ENCODE measurements around the gene PDGFRB. TPM values are rescaled to one million over a fixed set of nuclear protein-coding genes. Genes with fewer than 3 reads are reported as not detected.

The PDGFRB gene
- total RNA-seq (ENCODE audit: unreplicated experiment): 2.9 TPM
- long read RNA-seq: 0 reads

DNA sequence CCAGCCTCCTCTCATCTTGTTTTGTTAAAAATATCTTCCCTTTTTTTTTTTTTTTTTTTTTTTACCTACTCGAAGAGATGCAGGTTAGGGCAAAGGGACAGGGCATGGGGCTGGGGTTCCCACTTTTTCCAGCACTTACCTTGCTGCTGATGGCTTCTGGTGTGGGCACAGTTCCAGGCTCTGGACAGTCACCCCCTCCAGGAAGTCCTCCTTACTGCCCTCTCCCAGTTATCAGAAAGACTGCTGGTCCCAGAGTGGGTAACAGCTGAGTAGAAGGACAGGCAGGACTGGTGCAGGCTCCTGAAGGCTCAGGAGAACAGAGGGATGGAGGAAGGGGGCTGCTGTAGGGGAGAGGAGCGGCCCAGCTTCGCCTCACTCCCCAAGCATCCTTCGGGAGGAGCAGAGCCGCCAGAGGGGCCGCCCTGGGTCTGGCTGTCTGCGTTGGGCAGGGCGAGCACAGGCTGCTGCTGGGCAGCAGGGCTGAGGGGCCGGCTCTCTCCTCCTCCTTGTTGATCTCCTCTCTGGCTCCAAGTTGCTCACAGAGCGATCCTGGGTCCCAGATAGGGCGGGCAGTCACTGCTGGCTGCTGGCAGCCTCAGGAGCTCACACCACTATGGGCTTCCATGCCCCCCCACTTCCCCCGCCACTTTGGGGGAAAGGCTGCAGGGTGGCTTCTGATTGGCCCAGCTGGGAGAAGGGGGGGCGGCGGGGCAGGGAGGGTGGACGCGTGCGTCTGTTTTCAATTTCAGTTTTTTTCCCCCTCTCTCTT is at the start of gene PDGFRB:
Gene PDGFRB, minus strand, starts transcription at position 588 of the 769 bp plus-strand sequence. CDS start 18,798 bp downstream, outside the sequence.
- TF ChIP-seq, protein P1, sequence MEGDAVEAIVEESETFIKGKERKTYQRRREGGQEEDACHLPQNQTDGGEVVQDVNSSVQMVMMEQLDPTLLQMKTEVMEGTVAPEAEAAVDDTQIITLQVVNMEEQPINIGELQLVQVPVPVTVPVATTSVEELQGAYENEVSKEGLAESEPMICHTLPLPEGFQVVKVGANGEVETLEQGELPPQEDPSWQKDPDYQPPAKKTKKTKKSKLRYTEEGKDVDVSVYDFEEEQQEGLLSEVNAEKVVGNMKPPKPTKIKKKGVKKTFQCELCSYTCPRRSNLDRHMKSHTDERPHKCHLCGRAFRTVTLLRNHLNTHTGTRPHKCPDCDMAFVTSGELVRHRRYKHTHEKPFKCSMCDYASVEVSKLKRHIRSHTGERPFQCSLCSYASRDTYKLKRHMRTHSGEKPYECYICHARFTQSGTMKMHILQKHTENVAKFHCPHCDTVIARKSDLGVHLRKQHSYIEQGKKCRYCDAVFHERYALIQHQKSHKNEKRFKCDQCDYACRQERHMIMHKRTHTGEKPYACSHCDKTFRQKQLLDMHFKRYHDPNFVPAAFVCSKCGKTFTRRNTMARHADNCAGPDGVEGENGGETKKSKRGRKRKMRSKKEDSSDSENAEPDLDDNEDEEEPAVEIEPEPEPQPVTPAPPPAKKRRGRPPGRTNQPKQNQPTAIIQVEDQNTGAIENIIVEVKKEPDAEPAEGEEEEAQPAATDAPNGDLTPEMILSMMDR (IDR thresholded peaks at IDR 0.05; ENCODE audit: partially characterized antibody, unreplicated experiment): no peak
- Mint-ChIP-seq H3K4me3 (ENCODE audit: unreplicated experiment) (peak within 1 kb of the TSS; percentile 46), H3K27me3 (ENCODE audit: unreplicated experiment) (peaks cover 13% of the 10 kb centered on the region), H3K27ac (ENCODE audit: unreplicated experiment) (no peak within 1 kb of the TSS), H3K36me3 (ENCODE audit: unreplicated experiment) (no peaks in the 10 kb centered on the region), H3K4me1 (ENCODE audit: low read depth, unreplicated experiment) (peaks cover 22% of the 10 kb centered on the region), H3K9me3 (ENCODE audit: unreplicated experiment) (peaks cover 12% of the 10 kb centered on the region)
- peak; percentile 60 for DNase-seq

GRCh38 chr5:150204590-150204960 is 48.9 kb upstream of the PDGFRB start:
- peaks cover 7% of the 10 kb centered on the region for H3K27me3 Mint-ChIP-seq (ENCODE audit: unreplicated experiment)

GRCh38 chr5:150203832-150204589 is 48.4 kb upstream of the PDGFRB start:
- H3K27me3 Mint-ChIP-seq (ENCODE audit: unreplicated experiment): peaks cover 7% of the 10 kb centered on the region
- TF ChIP-seq, protein P1 (IDR thresholded peaks at IDR 0.05; ENCODE audit: partially characterized antibody, unreplicated experiment): no peak
- no peak overlapping the region for H3K27ac Mint-ChIP-seq (ENCODE audit: unreplicated experiment)
- H3K36me3 Mint-ChIP-seq (ENCODE audit: unreplicated experiment): no peaks in the 10 kb centered on the region
- peaks cover 5% of the 10 kb centered on the region for H3K9me3 Mint-ChIP-seq (ENCODE audit: unreplicated experiment)
- H3K4me1 Mint-ChIP-seq (ENCODE audit: low read depth, unreplicated experiment): no peaks in the 10 kb centered on the region
- H3K4me3 Mint-ChIP-seq (ENCODE audit: unreplicated experiment): no peak overlapping the region
- no peak for DNase-seq

More at GRCh38 chr5:150204590-150204960, 48.9 kb upstream of the PDGFRB start:
- Mint-ChIP-seq H3K4me3 (ENCODE audit: unreplicated experiment) (no peak overlapping the region), H3K4me1 (ENCODE audit: low read depth, unreplicated experiment) (no peaks in the 10 kb centered on the region), H3K9me3 (ENCODE audit: unreplicated experiment) (peaks cover 5% of the 10 kb centered on the region), H3K36me3 (ENCODE audit: unreplicated experiment) (no peaks in the 10 kb centered on the region), H3K27ac (ENCODE audit: unreplicated experiment) (no peak overlapping the region)
- no peak for DNase-seq
- TF ChIP-seq, protein P1 (IDR thresholded peaks at IDR 0.05; ENCODE audit: partially characterized antibody, unreplicated experiment): no peak

DNA sequence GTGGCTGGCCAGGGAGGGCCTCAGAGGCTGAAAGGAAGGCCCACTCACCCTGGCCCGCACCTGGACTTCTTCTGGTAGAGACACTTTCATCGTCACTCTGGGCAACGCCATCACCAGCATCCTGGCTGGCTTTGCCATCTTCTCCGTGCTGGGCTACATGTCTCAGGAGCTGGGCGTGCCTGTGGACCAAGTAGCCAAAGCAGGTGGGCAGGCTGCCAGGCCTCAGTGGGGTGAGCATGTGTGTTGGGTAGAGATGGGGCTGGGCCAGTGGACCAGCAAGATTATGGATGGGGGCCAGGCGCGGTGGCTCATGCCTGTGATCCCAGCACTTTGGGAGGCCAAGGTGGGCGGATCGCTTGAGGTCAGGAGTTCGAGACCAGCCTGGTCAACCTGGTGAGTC is 46.9 kb upstream of the PDGFRB start:
- Mint-ChIP-seq H3K27me3 (ENCODE audit: unreplicated experiment) (peaks cover 4% of the 10 kb centered on the region), H3K9me3 (ENCODE audit: unreplicated experiment) (peaks cover 3% of the 10 kb centered on the region), H3K27ac (ENCODE audit: unreplicated experiment) (no peak overlapping the region), H3K4me3 (ENCODE audit: unreplicated experiment) (no peak overlapping the region), H3K4me1 (ENCODE audit: low read depth, unreplicated experiment) (no peaks in the 10 kb centered on the region), H3K36me3 (ENCODE audit: unreplicated experiment) (no peaks in the 10 kb centered on the region)
- TF ChIP-seq, protein P1 (IDR thresholded peaks at IDR 0.05; ENCODE audit: partially characterized antibody, unreplicated experiment): no peak
- no peak for DNase-seq

All from glutamatergic neuron (in vitro differentiated cells).